Measurements from ENCODE around the gene CTDSP2. TPM values are rescaled to one million over a fixed set of nuclear protein-coding genes. Genes with fewer than 3 reads are reported as not detected.

The CTDSP2 gene
- polyA plus RNA-seq, 3 donors: 59.1 to 148 (median 70.2) TPM

DNA sequence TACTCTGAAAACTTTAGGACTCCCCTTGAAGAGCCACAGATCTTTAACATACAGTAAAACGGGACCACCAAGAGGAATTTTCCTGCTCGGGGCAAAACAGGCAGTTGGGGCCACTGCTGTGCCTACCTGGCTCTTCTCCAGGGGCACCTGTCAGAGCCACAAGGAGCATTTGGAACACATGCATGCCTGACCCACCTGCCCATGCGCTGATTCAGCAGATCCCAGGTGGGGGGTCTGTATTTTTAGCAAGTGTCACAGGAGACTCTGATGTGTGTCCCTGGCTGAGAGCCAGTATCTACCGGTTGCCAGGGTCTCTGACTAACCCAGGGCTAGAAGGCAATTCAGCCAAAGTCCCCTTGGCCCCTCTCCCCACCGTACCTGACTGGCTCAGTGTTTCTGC, 6.5 kb downstream of the CTDSP2 start:
- Mint-ChIP-seq H3K36me3 (peaks cover 8 to 28% of the 10 kb centered on the region in 2 donors), H3K27me3 (ENCODE audit: low read depth in 3 of 3) (peaks cover 0 to 4% (median 0%) of the 10 kb centered on the region in 3 donors), H3K27ac (peak overlapping the region in 3 of 7 donors; percentile 8 to 48 (median 28)), H3K9me3 (no peaks in the 10 kb centered on the region), H3K4me1 (peaks cover 96% of the 10 kb centered on the region), H3K4me3 (no peak overlapping the region)
- intact Hi-C loops (cut with micrococcal nuclease): no loop called here
- Histone ChIP-seq H2AFZ (ENCODE audit: insufficient read depth, low read depth, low read length, poor library complexity, severe bottlenecking) (no peak overlapping the region), H3K9ac (ENCODE audit: insufficient read depth, low read length, poor library complexity, severe bottlenecking) (no peak overlapping the region), H3K79me2 (ENCODE audit: insufficient read depth, low read length) (peaks cover 100% of the 10 kb centered on the region), H3K36me3 (replicated peaks in 1 of 2; ENCODE audit: control insufficient read depth in 1 of 2, insufficient read depth in 2 of 2, low read length in 2 of 2) (no peaks in the 10 kb centered on the region), H3K27ac (ENCODE audit: low read depth in 1 of 2, low read length in 2 of 2) (peak overlapping the region; percentile 1 to 68), H3K27me3 (ENCODE audit: control insufficient read depth in 2 of 2, insufficient read depth in 2 of 2, low read length in 2 of 2) (no peaks in the 10 kb centered on the region), H4K20me1 (ENCODE audit: insufficient read depth, low read length) (peaks cover 100% of the 10 kb centered on the region), H3K4me3 (replicated peaks in 1 of 3; ENCODE audit: low read depth in 2 of 3, low read length in 3 of 3) (no peak overlapping the region), H3K4me1 (ENCODE audit: control insufficient read depth in 1 of 2, insufficient read depth in 2 of 2, low read length in 2 of 2) (peaks cover 96 to 100% of the 10 kb centered on the region in 2 donors), H3K9me3 (replicated peaks in 1 of 2; ENCODE audit: control insufficient read depth in 1 of 2, insufficient read depth in 1 of 2, low read length in 2 of 2) (no peaks in the 10 kb centered on the region), H3K4me2 (replicated peaks; ENCODE audit: extremely low read depth, low read length, poor library complexity, severe bottlenecking) (no peak overlapping the region)
- no peak for DNase-seq
- WGBS (ENCODE audit: insufficient coverage): 48% methylated on average over 4 of the region's 5 CpGs
- TF ChIP-seq, protein P1, sequence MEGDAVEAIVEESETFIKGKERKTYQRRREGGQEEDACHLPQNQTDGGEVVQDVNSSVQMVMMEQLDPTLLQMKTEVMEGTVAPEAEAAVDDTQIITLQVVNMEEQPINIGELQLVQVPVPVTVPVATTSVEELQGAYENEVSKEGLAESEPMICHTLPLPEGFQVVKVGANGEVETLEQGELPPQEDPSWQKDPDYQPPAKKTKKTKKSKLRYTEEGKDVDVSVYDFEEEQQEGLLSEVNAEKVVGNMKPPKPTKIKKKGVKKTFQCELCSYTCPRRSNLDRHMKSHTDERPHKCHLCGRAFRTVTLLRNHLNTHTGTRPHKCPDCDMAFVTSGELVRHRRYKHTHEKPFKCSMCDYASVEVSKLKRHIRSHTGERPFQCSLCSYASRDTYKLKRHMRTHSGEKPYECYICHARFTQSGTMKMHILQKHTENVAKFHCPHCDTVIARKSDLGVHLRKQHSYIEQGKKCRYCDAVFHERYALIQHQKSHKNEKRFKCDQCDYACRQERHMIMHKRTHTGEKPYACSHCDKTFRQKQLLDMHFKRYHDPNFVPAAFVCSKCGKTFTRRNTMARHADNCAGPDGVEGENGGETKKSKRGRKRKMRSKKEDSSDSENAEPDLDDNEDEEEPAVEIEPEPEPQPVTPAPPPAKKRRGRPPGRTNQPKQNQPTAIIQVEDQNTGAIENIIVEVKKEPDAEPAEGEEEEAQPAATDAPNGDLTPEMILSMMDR (IDR thresholded peaks at IDR 0.05): no peak

DNA sequence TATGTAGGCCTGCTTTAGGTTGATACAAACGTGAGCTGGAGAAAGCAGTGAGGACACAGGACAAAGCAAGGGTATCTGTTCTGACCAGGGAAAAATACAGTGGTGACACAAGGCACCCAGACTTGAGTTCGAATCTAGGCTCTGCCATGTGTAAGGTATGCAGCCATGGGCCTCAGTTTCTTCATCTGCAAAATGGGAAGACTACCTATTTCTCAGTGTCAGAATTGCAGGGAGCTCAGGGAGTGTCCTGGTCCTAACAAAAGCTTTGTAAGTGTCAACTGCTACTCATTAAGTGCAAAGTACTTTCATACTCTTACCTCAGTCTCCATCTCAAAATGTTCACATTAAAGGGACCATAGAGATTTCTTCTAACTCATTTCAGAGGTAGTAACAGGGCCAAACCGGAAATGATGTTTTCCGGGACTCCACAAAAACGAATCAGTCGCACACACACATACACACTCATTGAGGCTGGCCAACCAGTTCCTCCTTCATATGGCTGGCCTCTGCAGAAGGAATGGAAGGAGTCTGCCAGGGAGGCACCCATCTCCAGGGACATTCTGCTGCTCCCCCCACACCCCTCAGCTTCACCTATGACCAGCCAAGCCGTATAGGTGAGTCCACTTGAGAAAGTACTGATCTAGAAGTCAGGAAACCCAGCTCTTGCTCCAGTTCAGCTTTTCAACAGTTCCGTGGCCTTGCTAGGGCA, 7.8 kb downstream of the CTDSP2 start:
- peak overlapping the region; percentile 45 to 82 (median 73) for H3K27ac Mint-ChIP-seq
- H2AFZ ChIP-seq (ENCODE audit: insufficient read depth, low read depth, low read length, poor library complexity, severe bottlenecking): no peak overlapping the region
- peaks cover 0 to 1% (median 0%) of the 10 kb centered on the region in 3 donors for H3K27me3 Mint-ChIP-seq (ENCODE audit: low read depth in 3 of 3)
- peak overlapping the region; percentile 35 to 68 for H3K27ac ChIP-seq (ENCODE audit: low read depth in 1 of 2, low read length in 2 of 2)
- TF ChIP-seq, protein P1 (IDR thresholded peaks at IDR 0.05): no peak
- WGBS (ENCODE audit: insufficient coverage): 4% methylated on average over 3 of the region's 8 CpGs
- peak; percentile 42 to 69 (median 59) for DNase-seq
- peak overlapping the region; percentile 44 for H3K4me2 ChIP-seq (replicated peaks; ENCODE audit: extremely low read depth, low read length, poor library complexity, severe bottlenecking)
- H3K9me3 Mint-ChIP-seq: no peaks in the 10 kb centered on the region
- H3K36me3 ChIP-seq (replicated peaks in 1 of 2; ENCODE audit: control insufficient read depth in 1 of 2, insufficient read depth in 2 of 2, low read length in 2 of 2): no peaks in the 10 kb centered on the region
- peaks cover 100% of the 10 kb centered on the region for H3K79me2 ChIP-seq (ENCODE audit: insufficient read depth, low read length)
- H3K4me3 ChIP-seq (replicated peaks in 1 of 3; ENCODE audit: low read depth in 2 of 3, low read length in 3 of 3): peak overlapping the region in 1 of 3 experiments; percentile 31
- H3K4me1 Mint-ChIP-seq: peaks cover 99% of the 10 kb centered on the region
- H3K4me3 Mint-ChIP-seq: peak overlapping the region in 1 of 2 donors; percentile 68
- H3K27me3 ChIP-seq (ENCODE audit: control insufficient read depth in 2 of 2, insufficient read depth in 2 of 2, low read length in 2 of 2): no peaks in the 10 kb centered on the region
- H3K9ac ChIP-seq (ENCODE audit: insufficient read depth, low read length, poor library complexity, severe bottlenecking): no peak overlapping the region
- H3K9me3 ChIP-seq (replicated peaks in 1 of 2; ENCODE audit: control insufficient read depth in 1 of 2, insufficient read depth in 1 of 2, low read length in 2 of 2): no peaks in the 10 kb centered on the region
- intact Hi-C loops (cut with micrococcal nuclease): no loop called here
- H3K4me1 ChIP-seq (ENCODE audit: control insufficient read depth in 1 of 2, insufficient read depth in 2 of 2, low read length in 2 of 2): peaks cover 100% of the 10 kb centered on the region in 2 donors
- H4K20me1 ChIP-seq (ENCODE audit: insufficient read depth, low read length): peaks cover 100% of the 10 kb centered on the region
- H3K36me3 Mint-ChIP-seq: peaks cover 8 to 28% of the 10 kb centered on the region in 2 donors
